ENCODE measurements around the gene TDRD9. TPM values are rescaled to one million over a fixed set of nuclear protein-coding genes. Genes with fewer than 3 reads are reported as not detected.

The TDRD9 gene
- polyA plus RNA-seq, 4 donors = 0.27 to 0.89 (median 0.45) TPM

DNA sequence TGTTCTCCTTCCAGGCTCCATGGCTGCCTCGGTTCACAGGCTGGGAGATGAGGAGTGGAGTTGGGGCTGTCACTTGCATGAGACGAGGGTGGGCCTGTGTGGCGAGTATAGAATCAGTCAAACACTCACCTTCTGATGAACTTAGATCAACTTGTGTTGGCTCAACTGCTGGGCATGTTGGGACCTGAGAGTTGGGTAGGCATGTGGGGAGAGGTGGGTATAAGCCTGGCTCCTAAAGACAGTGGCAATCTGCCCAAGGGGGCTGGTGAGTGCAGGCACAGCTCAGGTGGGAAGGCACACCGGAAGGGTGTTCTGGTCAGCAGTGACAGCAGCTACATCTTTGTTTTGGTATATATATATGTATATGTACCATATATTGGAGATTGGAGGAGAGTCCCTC lies 30.1 kb upstream of the TDRD9 start:
- H3K4me3 ChIP-seq (ENCODE audit: low read depth in 1 of 3, low read length in 3 of 3) = no peak overlapping the region
- WGBS, 3 donors = 86 to 95% (median 86%) methylated on average over 4 of the region's 4 CpGs
- H3K27ac ChIP-seq (ENCODE audit: low read depth in 1 of 3, low read length in 2 of 3) = no peak overlapping the region
- no peaks in the 10 kb centered on the region for H3K36me3 ChIP-seq (ENCODE audit: control insufficient read depth in 3 of 3, insufficient read depth in 2 of 3, low read depth in 1 of 3, low read length in 3 of 3)
- no peaks in the 10 kb centered on the region for H3K9me3 ChIP-seq (ENCODE audit: control insufficient read depth in 2 of 2, insufficient read depth in 1 of 2, low read depth in 1 of 2, low read length in 1 of 2)
- H3K27me3 ChIP-seq (ENCODE audit: control insufficient read depth in 3 of 3, insufficient read depth in 3 of 3, low read length in 3 of 3) = no peaks in the 10 kb centered on the region
- DNase-seq = no peak
- no peak for FAIRE-seq
- H3K4me1 ChIP-seq (ENCODE audit: control insufficient read depth in 3 of 3, insufficient read depth in 2 of 3, low read depth in 1 of 3, low read length in 2 of 3) = peaks cover 2 to 41% (median 16%) of the 10 kb centered on the region in 3 donors

DNA sequence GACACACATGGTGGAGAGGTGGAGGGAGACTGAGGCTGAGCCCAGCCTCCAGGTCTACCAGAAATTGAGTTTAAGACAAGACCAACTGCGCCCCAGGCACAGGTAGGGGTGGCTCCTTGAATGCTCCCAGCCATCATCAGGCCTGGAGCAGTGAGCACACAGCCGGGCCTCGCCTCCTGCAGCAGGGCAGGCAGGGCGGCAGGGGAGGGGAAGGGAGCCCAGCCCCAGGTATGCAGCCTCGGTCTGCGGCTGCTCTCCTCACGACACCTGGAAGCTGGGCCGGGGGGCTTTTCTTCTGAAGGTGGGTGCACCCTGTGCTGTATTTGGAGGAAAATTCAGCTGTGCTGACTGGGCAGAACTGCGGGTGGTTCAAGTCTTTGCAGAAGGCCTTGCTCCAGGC lies 29.5 kb upstream of the TDRD9 start:
- no peaks in the 10 kb centered on the region for H3K36me3 ChIP-seq (ENCODE audit: control insufficient read depth in 3 of 3, insufficient read depth in 2 of 3, low read depth in 1 of 3, low read length in 3 of 3)
- 19 to 66% (median 46%) methylated on average over 9 of the region's 9 CpGs for WGBS, 3 donors
- FAIRE-seq = no peak

DNA sequence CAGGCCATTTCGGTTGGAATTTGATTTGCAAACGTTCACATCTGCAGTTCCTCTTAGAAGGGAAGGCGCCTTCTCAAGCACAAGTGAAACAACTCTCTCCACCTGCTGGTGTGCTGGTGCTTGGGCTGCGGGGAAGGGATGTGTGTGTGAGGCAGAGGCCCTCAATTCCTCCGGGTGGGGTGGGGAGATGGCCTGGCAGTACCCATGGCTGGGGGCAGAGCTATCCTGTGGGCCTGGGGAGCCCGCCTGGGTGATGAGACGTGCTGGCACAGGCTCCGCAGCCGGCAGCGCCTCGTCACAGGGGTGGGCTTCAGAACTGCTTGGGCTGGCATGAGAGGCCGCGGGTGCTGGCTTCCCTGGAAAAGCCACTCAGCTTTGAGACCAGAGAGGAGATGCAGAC lies 28.9 kb upstream of the TDRD9 start:
- H3K4me3 ChIP-seq (ENCODE audit: low read depth in 1 of 3, low read length in 3 of 3) = no peak overlapping the region
- DNase-seq (peak in 1 of 2 donors; percentile 37), FAIRE-seq (no peak)
- H3K27me3 ChIP-seq (ENCODE audit: control insufficient read depth in 3 of 3, insufficient read depth in 3 of 3, low read length in 3 of 3) = no peaks in the 10 kb centered on the region
- H3K9me3 ChIP-seq (ENCODE audit: control insufficient read depth in 2 of 2, insufficient read depth in 1 of 2, low read depth in 1 of 2, low read length in 1 of 2) = no peaks in the 10 kb centered on the region
- H3K27ac ChIP-seq (ENCODE audit: low read depth in 1 of 3, low read length in 2 of 3) = no peak overlapping the region
- peaks cover 2 to 34% (median 16%) of the 10 kb centered on the region in 3 donors for H3K4me1 ChIP-seq (ENCODE audit: control insufficient read depth in 3 of 3, insufficient read depth in 2 of 3, low read depth in 1 of 3, low read length in 2 of 3)
- H3K36me3 ChIP-seq (ENCODE audit: control insufficient read depth in 3 of 3, insufficient read depth in 2 of 3, low read depth in 1 of 3, low read length in 3 of 3) = no peaks in the 10 kb centered on the region
- WGBS, 3 donors = 60 to 68% (median 65%) methylated on average over 12 to 13 of the region's 13 CpGs

More for the DNA sequence above, 29.5 kb upstream of the TDRD9 start:
- no peaks in the 10 kb centered on the region for H3K27me3 ChIP-seq (ENCODE audit: control insufficient read depth in 3 of 3, insufficient read depth in 3 of 3, low read length in 3 of 3)
- no peak overlapping the region for H3K27ac ChIP-seq (ENCODE audit: low read depth in 1 of 3, low read length in 2 of 3)
- peak in 1 of 2 donors; percentile 46 for DNase-seq
- no peaks in the 10 kb centered on the region for H3K9me3 ChIP-seq (ENCODE audit: control insufficient read depth in 2 of 2, insufficient read depth in 1 of 2, low read depth in 1 of 2, low read length in 1 of 2)
- peaks cover 2 to 40% (median 16%) of the 10 kb centered on the region in 3 donors for H3K4me1 ChIP-seq (ENCODE audit: control insufficient read depth in 3 of 3, insufficient read depth in 2 of 3, low read depth in 1 of 3, low read length in 2 of 3)
- no peak overlapping the region for H3K4me3 ChIP-seq (ENCODE audit: low read depth in 1 of 3, low read length in 3 of 3)

DNA sequence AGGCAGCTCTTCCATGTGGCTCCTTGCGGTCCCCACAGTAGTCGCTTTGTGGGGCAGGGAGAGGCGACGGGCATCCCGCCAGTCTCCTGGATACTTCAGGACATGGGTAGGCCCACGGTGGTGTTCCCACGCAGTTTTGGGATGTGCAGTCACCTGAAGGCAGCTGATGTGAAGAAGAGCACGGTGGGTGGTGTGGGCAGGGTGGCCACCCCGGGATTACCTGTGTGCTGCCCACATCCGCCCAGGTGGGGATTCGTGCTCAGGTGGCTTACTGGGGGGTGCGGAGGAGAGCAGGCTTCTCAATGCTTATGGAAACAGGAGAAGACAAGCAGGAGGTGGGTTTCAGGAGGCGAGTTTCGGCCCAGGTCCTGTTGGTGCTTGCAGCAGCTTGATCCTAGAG lies 28.4 kb upstream of the TDRD9 start:
- Histone ChIP-seq H3K27ac (ENCODE audit: low read depth in 1 of 3, low read length in 2 of 3) (no peak overlapping the region), H3K4me3 (ENCODE audit: low read depth in 1 of 3, low read length in 3 of 3) (no peak overlapping the region), H3K4me1 (ENCODE audit: control insufficient read depth in 3 of 3, insufficient read depth in 2 of 3, low read depth in 1 of 3, low read length in 2 of 3) (peaks cover 2 to 28% (median 16%) of the 10 kb centered on the region in 3 donors), H3K27me3 (ENCODE audit: control insufficient read depth in 3 of 3, insufficient read depth in 3 of 3, low read length in 3 of 3) (no peaks in the 10 kb centered on the region), H3K9me3 (ENCODE audit: control insufficient read depth in 2 of 2, insufficient read depth in 1 of 2, low read depth in 1 of 2, low read length in 1 of 2) (no peaks in the 10 kb centered on the region), H3K36me3 (ENCODE audit: control insufficient read depth in 3 of 3, insufficient read depth in 2 of 3, low read depth in 1 of 3, low read length in 3 of 3) (no peaks in the 10 kb centered on the region)
- FAIRE-seq (no peak), DNase-seq (no peak)
- 88 to 92% (median 92%) methylated on average over 14 of the region's 14 CpGs for WGBS, 3 donors

DNA sequence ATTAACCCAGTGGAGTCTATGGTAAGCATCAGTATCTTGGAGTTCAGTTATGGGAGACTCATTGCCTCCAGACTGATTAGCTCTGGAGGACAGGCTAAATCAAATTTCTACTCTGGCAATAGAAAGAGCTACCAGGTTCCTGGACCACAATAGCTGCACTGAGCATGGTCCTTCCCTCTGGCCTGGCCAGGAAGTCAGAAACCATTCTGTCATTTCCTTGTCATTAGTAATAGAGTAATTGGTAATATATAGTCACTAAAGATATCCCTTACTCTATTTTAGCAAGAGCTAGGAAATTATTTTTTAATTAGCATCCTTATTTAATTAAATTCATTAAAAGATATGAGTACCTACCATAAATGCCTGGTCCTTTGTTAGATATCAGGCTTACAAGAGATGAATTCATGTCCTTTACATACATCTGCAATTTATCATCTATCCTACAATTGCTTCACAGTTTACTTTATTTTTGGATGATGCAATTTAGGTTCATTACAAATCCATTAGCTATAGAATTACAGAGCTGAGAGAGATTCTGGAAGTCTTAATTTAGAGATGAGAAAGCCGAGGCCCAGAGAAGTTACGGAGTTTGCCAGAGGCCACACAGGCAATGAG lies 23.7 kb upstream of the TDRD9 start:
- FAIRE-seq (no peak), DNase-seq (no peak)
- Histone ChIP-seq H3K36me3 (ENCODE audit: control insufficient read depth in 3 of 3, insufficient read depth in 2 of 3, low read depth in 1 of 3, low read length in 3 of 3) (peaks cover 0 to 7% (median 0%) of the 10 kb centered on the region in 3 donors), H3K27me3 (ENCODE audit: control insufficient read depth in 3 of 3, insufficient read depth in 3 of 3, low read length in 3 of 3) (no peaks in the 10 kb centered on the region), H3K9me3 (ENCODE audit: control insufficient read depth in 2 of 2, insufficient read depth in 1 of 2, low read depth in 1 of 2, low read length in 1 of 2) (no peaks in the 10 kb centered on the region), H3K4me1 (ENCODE audit: control insufficient read depth in 3 of 3, insufficient read depth in 2 of 3, low read depth in 1 of 3, low read length in 2 of 3) (no peaks in the 10 kb centered on the region), H3K4me3 (ENCODE audit: low read depth in 1 of 3, low read length in 3 of 3) (no peak overlapping the region), H3K27ac (ENCODE audit: low read depth in 1 of 3, low read length in 2 of 3) (no peak overlapping the region)
- 89 to 97% (median 93%) methylated on average over 2 of the region's 2 CpGs for WGBS, 3 donors

DNA sequence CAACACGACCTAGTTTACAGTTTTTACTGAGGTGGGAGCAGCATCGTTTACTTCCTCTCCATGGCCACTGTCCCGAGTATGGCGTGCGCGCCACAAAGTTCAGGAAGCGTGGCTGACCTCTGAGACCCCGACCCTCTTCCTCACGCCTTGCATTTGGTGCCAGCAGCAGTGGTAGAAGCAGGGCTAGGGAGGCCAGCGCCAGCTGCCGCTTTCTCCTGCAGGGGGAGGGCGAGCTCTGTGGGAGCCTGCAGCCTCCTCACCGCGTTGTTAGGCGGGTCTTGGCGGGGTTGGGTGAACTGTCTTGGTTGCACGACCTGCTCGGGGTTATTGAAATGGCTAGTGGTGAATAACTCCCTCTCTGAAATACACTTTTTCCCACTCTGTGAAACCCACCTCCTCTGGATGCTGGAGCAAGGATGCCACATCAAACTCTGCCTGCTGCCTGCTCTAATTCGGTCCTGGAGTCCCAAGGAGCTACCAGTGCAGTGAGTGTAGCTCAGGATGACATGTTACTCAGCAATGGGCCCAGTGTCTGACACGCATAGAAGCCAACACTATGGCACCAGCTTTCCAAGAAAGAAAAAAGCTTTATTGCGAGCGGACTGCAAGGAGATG lies 22.3 kb upstream of the TDRD9 start:
- H3K4me1 ChIP-seq (ENCODE audit: control insufficient read depth in 3 of 3, insufficient read depth in 2 of 3, low read depth in 1 of 3, low read length in 2 of 3) = peaks cover 0 to 7% (median 0%) of the 10 kb centered on the region in 3 donors
- FAIRE-seq = no peak

DNA sequence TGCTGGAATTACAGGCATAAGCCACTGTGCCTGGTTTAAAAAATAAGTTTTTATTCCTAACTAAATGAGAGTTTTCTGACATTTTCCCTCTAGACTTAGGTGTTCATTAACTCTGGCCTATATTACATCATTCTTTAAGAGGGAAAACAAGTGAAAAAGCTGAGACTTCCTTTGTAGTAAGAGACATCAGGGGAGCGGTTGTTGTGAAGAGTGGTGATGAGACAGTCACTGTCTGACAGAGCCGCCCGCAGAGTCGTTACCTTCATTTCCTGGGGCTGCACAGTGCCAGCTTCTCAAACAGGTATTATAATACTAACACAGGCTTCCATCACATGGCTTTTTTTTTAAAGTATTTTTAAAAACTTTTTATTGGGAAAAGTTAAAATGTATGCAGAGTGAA lies 19.7 kb upstream of the TDRD9 start:
- 85 to 97% (median 89%) methylated on average over 4 of the region's 4 CpGs for WGBS, 3 donors
- no peaks in the 10 kb centered on the region for H3K9me3 ChIP-seq (ENCODE audit: control insufficient read depth in 2 of 2, insufficient read depth in 1 of 2, low read depth in 1 of 2, low read length in 1 of 2)
- FAIRE-seq (no peak), DNase-seq (no peak)
- peaks cover 0 to 28% (median 4%) of the 10 kb centered on the region in 3 donors for H3K36me3 ChIP-seq (ENCODE audit: control insufficient read depth in 3 of 3, insufficient read depth in 2 of 3, low read depth in 1 of 3, low read length in 3 of 3)
- no peak overlapping the region for H3K27ac ChIP-seq (ENCODE audit: low read depth in 1 of 3, low read length in 2 of 3)
- H3K27me3 ChIP-seq (ENCODE audit: control insufficient read depth in 3 of 3, insufficient read depth in 3 of 3, low read length in 3 of 3) = no peaks in the 10 kb centered on the region
- no peak overlapping the region for H3K4me3 ChIP-seq (ENCODE audit: low read depth in 1 of 3, low read length in 3 of 3)
- H3K4me1 ChIP-seq (ENCODE audit: control insufficient read depth in 3 of 3, insufficient read depth in 2 of 3, low read depth in 1 of 3, low read length in 2 of 3) = peaks cover 0 to 7% (median 0%) of the 10 kb centered on the region in 3 donors

More for the DNA sequence above, 22.3 kb upstream of the TDRD9 start:
- no peak for DNase-seq
- Histone ChIP-seq H3K27me3 (ENCODE audit: control insufficient read depth in 3 of 3, insufficient read depth in 3 of 3, low read length in 3 of 3) (no peaks in the 10 kb centered on the region), H3K36me3 (ENCODE audit: control insufficient read depth in 3 of 3, insufficient read depth in 2 of 3, low read depth in 1 of 3, low read length in 3 of 3) (peaks cover 0 to 8% (median 0%) of the 10 kb centered on the region in 3 donors), H3K9me3 (ENCODE audit: control insufficient read depth in 2 of 2, insufficient read depth in 1 of 2, low read depth in 1 of 2, low read length in 1 of 2) (no peaks in the 10 kb centered on the region), H3K27ac (ENCODE audit: low read depth in 1 of 3, low read length in 2 of 3) (no peak overlapping the region), H3K4me3 (ENCODE audit: low read depth in 1 of 3, low read length in 3 of 3) (no peak overlapping the region)
- 47 to 76% (median 68%) methylated on average over 22 of the region's 22 CpGs for WGBS, 3 donors

DNA sequence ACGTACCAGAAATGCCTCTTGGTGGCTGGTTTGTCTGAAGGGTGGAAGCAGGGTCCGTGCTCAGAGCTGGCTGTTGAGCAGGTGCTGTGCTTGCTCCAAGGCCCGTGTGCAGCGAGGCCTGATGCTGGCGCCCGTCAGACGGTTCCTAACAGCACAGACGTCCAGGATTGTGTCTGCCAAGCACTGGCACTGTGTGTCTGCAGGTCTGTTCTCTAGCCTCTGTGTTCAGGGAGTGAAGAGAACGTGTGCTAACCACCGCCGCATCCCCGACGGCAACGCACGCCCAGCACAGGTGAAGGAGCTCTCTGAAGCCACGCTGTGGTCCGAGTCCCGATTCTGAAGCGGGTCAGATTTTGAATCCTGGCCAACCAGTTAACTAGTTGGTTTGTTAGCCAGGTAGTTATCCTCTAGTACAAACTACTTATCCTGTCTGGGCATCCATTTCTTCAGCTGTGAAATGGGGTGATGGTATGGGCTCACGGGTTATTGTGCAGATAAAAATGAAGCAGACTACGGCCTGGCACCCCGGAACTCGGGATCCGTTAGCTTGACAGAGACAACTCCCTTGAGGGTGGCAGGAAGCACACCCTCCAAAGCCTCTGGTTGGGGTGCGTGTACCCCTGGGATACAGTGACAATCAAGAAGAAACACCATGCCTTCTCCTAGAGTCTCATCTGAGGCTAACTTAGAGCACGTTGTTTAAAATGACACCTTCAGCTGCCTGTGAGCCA lies 18.6 kb upstream of the TDRD9 start:
- 81 to 86% (median 82%) methylated on average over 26 of the region's 26 CpGs for WGBS, 3 donors
- peaks cover 0 to 32% (median 7%) of the 10 kb centered on the region in 3 donors for H3K36me3 ChIP-seq (ENCODE audit: control insufficient read depth in 3 of 3, insufficient read depth in 2 of 3, low read depth in 1 of 3, low read length in 3 of 3)
- H3K27me3 ChIP-seq (ENCODE audit: control insufficient read depth in 3 of 3, insufficient read depth in 3 of 3, low read length in 3 of 3) = no peaks in the 10 kb centered on the region
- no peak overlapping the region for H3K27ac ChIP-seq (ENCODE audit: low read depth in 1 of 3, low read length in 2 of 3)
- H3K9me3 ChIP-seq (ENCODE audit: control insufficient read depth in 2 of 2, insufficient read depth in 1 of 2, low read depth in 1 of 2, low read length in 1 of 2) = no peaks in the 10 kb centered on the region
- H3K4me1 ChIP-seq (ENCODE audit: control insufficient read depth in 3 of 3, insufficient read depth in 2 of 3, low read depth in 1 of 3, low read length in 2 of 3) = peaks cover 0 to 7% (median 0%) of the 10 kb centered on the region in 3 donors
- no peak for DNase-seq
- FAIRE-seq = no peak
- peak overlapping the region in 1 of 3 donors; percentile 2 for H3K4me3 ChIP-seq (ENCODE audit: low read depth in 1 of 3, low read length in 3 of 3)
